Measurements from ENCODE around the gene TRIM29.
"Not testable (repeated sequence)": the region's sequence is repeated elsewhere in the genome, so short reads cannot be mapped to it uniquely, and the experiment has no call there.

Gene TRIM29

DNA sequence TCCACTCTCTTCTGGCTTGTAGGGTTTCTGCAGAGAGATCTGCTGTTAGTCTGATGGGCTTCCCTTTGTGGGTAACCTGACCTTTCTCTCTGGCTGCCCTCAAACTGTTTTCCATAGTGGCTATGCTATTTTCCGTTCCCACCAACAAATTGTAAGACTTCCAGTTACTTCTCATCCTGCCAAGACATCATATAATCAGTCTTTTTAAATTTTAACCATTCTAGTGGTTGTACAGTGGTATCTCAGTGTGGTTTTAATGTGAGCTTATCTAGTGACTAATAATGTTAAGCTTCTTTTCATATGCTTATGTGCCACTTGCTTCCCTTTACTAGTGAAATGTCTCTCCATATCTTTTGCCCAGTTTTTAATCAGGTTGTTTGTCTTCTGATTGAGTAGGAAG is 13.6 kb upstream of the TRIM29 start:
- Mint-ChIP-seq H3K36me3 (ENCODE audit: low read depth) (no peaks in the 10 kb centered on the region), H3K27me3 (peaks cover 48% of the 10 kb centered on the region), H3K9me3 (peaks cover 5% of the 10 kb centered on the region), H3K27ac (no peak overlapping the region), H3K4me1 (ENCODE audit: low read depth) (no peaks in the 10 kb centered on the region), H3K4me3 (no peak overlapping the region)
- no peak for DNase-seq

DNA sequence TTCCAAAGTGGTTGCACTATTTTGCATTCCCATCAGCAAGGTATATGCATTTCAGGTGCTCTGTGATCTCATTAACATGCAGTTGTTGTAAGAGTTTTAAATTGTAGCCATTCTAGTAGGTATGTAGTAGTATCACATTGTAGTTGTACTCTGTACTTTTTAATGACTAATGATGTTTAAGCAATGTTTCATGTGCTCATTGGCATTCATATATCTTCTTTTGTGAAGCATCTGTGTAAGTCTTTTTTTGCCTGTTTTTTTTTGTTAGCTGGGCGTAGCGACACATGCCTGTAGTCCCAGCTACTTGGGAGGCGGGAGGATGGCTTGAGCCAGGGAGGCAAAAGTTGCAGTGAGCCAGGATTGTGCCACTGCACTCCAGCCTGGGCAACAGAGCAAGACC is 11.3 kb upstream of the TRIM29 start:
- DNase-seq: no peak
- H3K9me3 Mint-ChIP-seq: peaks cover 5% of the 10 kb centered on the region
- H3K27ac Mint-ChIP-seq: no peak overlapping the region
- peaks cover 58% of the 10 kb centered on the region for H3K27me3 Mint-ChIP-seq
- H3K4me3 Mint-ChIP-seq: no peak overlapping the region
- no peaks in the 10 kb centered on the region for H3K4me1 Mint-ChIP-seq (ENCODE audit: low read depth)
- no peaks in the 10 kb centered on the region for H3K36me3 Mint-ChIP-seq (ENCODE audit: low read depth)

DNA sequence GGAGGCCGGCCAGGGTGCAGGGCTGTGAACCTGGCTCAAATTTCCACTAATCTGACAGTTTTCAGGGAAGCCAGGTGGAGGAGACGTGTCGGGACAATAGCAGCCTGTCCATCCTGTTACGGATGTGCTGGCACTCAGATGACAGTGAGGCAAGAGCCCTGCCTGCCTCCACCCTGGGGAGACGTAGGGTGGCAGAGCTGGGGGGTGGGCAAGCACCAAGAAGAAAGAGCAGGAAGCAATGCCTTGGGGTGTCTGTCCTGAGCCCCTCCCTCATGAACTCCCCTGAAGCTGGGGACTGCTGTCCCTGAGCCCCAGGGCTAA is 10.0 kb upstream of the TRIM29 start:
- Mint-ChIP-seq H3K36me3 (ENCODE audit: low read depth) (no peaks in the 10 kb centered on the region), H3K4me3 (no peak overlapping the region), H3K9me3 (peaks cover 5% of the 10 kb centered on the region), H3K27ac (no peak overlapping the region), H3K4me1 (ENCODE audit: low read depth) (no peaks in the 10 kb centered on the region), H3K27me3 (peaks cover 52% of the 10 kb centered on the region)
- DNase-seq: peak; percentile 2

GRCh38 chr11:120147094-120147949 is 9.4 kb upstream of the TRIM29 start:
- Mint-ChIP-seq H3K27me3 (peaks cover 52% of the 10 kb centered on the region), H3K27ac (no peak overlapping the region), H3K36me3 (ENCODE audit: low read depth) (no peaks in the 10 kb centered on the region), H3K4me3 (no peak overlapping the region), H3K9me3 (peaks cover 5% of the 10 kb centered on the region), H3K4me1 (ENCODE audit: low read depth) (no peaks in the 10 kb centered on the region)
- DNase-seq: peak; percentile 7

DNA sequence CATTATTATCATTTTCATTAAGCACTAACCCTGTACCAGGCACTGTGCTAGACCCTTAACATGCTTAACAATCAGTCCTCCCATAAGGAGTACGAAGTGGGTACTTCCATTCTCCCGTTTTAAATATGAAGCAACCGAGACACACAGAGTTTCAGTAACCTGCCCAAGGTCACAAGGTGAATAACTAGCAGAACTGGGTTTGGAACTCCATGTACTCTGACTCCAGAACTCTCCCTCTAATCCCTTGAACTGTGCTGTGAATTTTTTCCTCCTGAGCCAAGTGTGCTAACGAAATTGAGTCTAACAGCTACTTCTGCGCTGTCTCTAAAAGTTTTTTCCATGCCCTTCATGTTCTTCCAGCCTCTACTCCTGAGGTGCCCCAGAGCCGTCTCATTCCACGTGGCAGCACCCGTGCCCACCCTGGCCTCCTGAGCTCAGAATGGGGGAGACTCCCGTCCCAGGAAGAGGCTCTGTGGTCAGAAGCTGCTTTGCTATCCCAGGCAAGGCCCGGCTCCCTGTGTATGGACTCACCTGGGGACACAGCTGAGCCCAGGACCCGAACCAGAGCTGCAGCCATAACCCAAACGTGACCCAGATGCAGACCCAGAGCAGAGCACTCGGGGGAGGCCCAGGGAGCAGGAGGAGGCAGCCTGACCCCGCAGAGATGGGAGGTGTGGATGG is 8.6 kb upstream of the TRIM29 start:
- peaks cover 5% of the 10 kb centered on the region for H3K9me3 Mint-ChIP-seq
- H3K4me3 Mint-ChIP-seq: no peak overlapping the region
- DNase-seq: peak; percentile 6
- no peak overlapping the region for H3K27ac Mint-ChIP-seq
- peaks cover 50% of the 10 kb centered on the region for H3K27me3 Mint-ChIP-seq
- H3K4me1 Mint-ChIP-seq (ENCODE audit: low read depth): no peaks in the 10 kb centered on the region
- no peaks in the 10 kb centered on the region for H3K36me3 Mint-ChIP-seq (ENCODE audit: low read depth)

DNA sequence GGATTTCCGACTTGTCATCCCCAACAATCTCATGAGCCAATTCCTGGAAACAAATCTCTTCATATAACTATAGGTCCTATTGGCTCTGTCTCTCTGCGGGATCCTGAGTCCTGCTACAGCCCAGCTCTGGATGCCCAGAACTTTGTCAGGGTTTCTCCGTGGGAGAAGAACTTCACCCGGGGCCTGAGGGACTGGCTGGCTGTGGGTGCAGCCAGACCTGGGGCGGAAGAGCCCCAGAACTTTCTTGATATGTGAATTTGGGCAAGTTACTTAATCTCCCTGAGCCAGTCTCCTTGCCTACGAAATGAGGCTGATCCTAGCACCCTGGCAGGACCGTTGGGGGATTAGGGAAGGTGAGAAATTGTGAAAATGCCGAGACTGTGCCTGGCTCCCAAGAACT is 6.6 kb upstream of the TRIM29 start:
- Mint-ChIP-seq H3K4me3 (no peak overlapping the region), H3K4me1 (ENCODE audit: low read depth) (no peaks in the 10 kb centered on the region), H3K27me3 (peaks cover 44% of the 10 kb centered on the region), H3K27ac (no peak overlapping the region), H3K9me3 (no peaks in the 10 kb centered on the region), H3K36me3 (ENCODE audit: low read depth) (no peaks in the 10 kb centered on the region)
- peak; percentile 6 for DNase-seq

- DNase-seq; H3K27ac Mint-ChIP-seq; H3K36me3 Mint-ChIP-seq (ENCODE audit: low read depth); H3K4me3 Mint-ChIP-seq; H3K9me3 Mint-ChIP-seq; H3K4me1 Mint-ChIP-seq (ENCODE audit: low read depth): not testable (repeated sequence)
- peaks cover 40% of the 10 kb centered on the region for H3K27me3 Mint-ChIP-seq
Observed at GRCh38 chr11:120143472-120143871, 5.6 kb upstream of the TRIM29 start.

DNA sequence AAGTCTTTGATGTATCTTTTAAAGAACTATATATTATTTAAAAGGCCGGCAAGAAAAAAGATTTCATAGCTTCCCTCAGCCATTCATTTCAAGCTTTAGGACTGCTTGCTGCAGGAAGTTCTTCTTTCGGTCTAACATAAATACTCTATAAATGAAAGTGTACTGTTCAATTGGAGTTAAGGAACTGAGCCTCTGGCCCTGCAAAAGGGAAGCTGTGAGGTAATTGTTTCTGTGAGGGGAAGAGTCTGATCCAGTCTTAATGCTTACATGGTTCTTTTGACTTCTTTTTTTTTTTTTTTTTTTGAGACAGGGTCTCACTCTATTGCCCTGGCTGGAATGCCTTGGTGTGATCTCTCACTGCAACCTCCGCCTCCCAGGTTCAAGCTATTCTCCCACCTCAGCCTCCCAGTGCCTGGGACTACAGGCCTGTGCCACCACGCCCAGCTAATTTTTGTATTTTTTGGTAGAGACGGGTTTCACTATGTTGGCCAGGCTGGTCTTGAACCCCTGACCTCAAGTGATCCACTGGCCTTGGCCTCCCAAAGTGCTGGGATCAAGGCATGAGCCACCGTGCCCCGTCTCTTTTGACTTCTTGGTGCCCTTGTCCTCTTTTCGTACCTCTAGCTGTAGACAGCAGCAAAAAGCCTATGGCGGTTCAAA is 4.7 kb upstream of the TRIM29 start:
- no peak for DNase-seq
- peaks cover 31% of the 10 kb centered on the region for H3K27me3 Mint-ChIP-seq
- H3K4me1 Mint-ChIP-seq (ENCODE audit: low read depth): no peaks in the 10 kb centered on the region
- H3K4me3 Mint-ChIP-seq: no peak overlapping the region
- no peak overlapping the region for H3K27ac Mint-ChIP-seq
- H3K9me3 Mint-ChIP-seq: no peaks in the 10 kb centered on the region
- H3K36me3 Mint-ChIP-seq (ENCODE audit: low read depth): no peaks in the 10 kb centered on the region

GRCh38 chr11:120141768-120142423 is 4.0 kb upstream of the TRIM29 start:
- Mint-ChIP-seq H3K27ac (no peak overlapping the region), H3K27me3 (peaks cover 27% of the 10 kb centered on the region), H3K4me1 (ENCODE audit: low read depth) (no peaks in the 10 kb centered on the region), H3K9me3 (no peaks in the 10 kb centered on the region), H3K36me3 (ENCODE audit: low read depth) (no peaks in the 10 kb centered on the region), H3K4me3 (no peak overlapping the region)
- peak; percentile 8 for DNase-seq

GRCh38 chr11:120141113-120141767 is 3.3 kb upstream of the TRIM29 start:
- Mint-ChIP-seq H3K27me3 (peaks cover 24% of the 10 kb centered on the region), H3K9me3 (no peaks in the 10 kb centered on the region), H3K4me3 (no peak overlapping the region), H3K27ac (no peak overlapping the region), H3K36me3 (ENCODE audit: low read depth) (no peaks in the 10 kb centered on the region), H3K4me1 (ENCODE audit: low read depth) (no peaks in the 10 kb centered on the region)
- peak; percentile 12 for DNase-seq

GRCh38 chr11:120139316-120140069 is 1.6 kb upstream of the TRIM29 start:
- Mint-ChIP-seq H3K9me3 (no peaks in the 10 kb centered on the region), H3K27ac (no peak overlapping the region), H3K4me1 (ENCODE audit: low read depth) (no peaks in the 10 kb centered on the region), H3K36me3 (ENCODE audit: low read depth) (no peaks in the 10 kb centered on the region), H3K4me3 (no peak overlapping the region), H3K27me3 (peaks cover 8% of the 10 kb centered on the region)
- DNase-seq: peak; percentile 3

DNA sequence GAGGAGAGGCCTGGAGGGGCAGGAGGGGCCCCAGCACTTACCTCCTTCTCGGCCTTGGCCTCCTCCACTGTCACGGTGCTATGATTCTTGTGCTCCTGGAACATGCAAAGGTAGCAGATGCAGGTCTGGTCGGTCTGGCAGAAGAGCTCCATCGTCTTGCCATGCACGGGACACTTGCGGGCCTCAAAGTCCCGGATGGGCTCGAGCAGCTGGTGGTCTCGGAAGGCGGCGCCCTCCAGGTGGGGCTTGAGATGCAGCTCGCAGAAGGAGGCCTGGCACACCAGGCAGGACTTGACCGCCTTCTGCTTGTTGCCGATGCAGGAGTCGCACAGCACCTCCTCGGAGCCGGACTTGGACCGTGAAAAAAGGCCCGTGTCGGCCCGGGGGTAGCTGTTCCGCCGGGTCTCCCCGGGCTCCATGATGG is 714 bp downstream of the TRIM29 start:
- H3K9me3 Mint-ChIP-seq: no peaks in the 10 kb centered on the region
- no peak overlapping the region for H3K4me3 Mint-ChIP-seq
- no peak overlapping the region for H3K27ac Mint-ChIP-seq
- peak; percentile 5 for DNase-seq
- H3K4me1 Mint-ChIP-seq (ENCODE audit: low read depth): no peaks in the 10 kb centered on the region
- peaks cover 5% of the 10 kb centered on the region for H3K27me3 Mint-ChIP-seq
- no peaks in the 10 kb centered on the region for H3K36me3 Mint-ChIP-seq (ENCODE audit: low read depth)

- peak; percentile 3 for DNase-seq
- H3K27ac Mint-ChIP-seq: no peak overlapping the region
- H3K9me3 Mint-ChIP-seq: no peaks in the 10 kb centered on the region
- no peaks in the 10 kb centered on the region for H3K36me3 Mint-ChIP-seq (ENCODE audit: low read depth)
- peaks cover 5% of the 10 kb centered on the region for H3K27me3 Mint-ChIP-seq
- no peaks in the 10 kb centered on the region for H3K4me1 Mint-ChIP-seq (ENCODE audit: low read depth)
- H3K4me3 Mint-ChIP-seq: no peak overlapping the region
Observed at GRCh38 chr11:120136356-120136755, 1.6 kb downstream of the TRIM29 start.

DNA sequence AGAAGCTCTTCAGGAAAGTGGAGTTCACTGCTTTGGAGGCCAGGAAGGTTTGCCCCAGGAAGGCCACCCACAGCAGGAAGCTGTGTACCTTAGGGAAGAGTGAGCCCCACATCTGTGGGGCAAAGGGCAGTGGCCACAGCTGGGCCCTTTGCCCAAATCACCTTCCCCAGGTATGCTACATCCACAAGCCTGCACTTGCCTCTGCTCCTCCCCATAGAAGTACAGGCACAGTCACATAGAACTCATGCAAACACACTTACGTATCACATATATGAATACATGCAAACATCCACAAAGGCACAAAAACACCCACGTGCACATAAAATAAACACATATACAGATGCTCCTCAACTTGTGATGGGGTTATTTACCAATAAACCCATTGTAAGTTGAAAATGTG is 2.1 kb downstream of the TRIM29 start:
- no peak overlapping the region for H3K27ac Mint-ChIP-seq
- peaks cover 4% of the 10 kb centered on the region for H3K27me3 Mint-ChIP-seq
- H3K36me3 Mint-ChIP-seq (ENCODE audit: low read depth): no peaks in the 10 kb centered on the region
- H3K4me1 Mint-ChIP-seq (ENCODE audit: low read depth): no peaks in the 10 kb centered on the region
- peak; percentile 7 for DNase-seq
- no peaks in the 10 kb centered on the region for H3K9me3 Mint-ChIP-seq
- H3K4me3 Mint-ChIP-seq: no peak overlapping the region
